ENCODE results near the gene ZDHHC9. TPM values are rescaled to one million over a fixed set of nuclear protein-coding genes. Genes with fewer than 3 reads are reported as not detected.

The ZDHHC9 gene
- total RNA-seq, result 16.6 and 24.9 TPM in 2 replicates

DNA sequence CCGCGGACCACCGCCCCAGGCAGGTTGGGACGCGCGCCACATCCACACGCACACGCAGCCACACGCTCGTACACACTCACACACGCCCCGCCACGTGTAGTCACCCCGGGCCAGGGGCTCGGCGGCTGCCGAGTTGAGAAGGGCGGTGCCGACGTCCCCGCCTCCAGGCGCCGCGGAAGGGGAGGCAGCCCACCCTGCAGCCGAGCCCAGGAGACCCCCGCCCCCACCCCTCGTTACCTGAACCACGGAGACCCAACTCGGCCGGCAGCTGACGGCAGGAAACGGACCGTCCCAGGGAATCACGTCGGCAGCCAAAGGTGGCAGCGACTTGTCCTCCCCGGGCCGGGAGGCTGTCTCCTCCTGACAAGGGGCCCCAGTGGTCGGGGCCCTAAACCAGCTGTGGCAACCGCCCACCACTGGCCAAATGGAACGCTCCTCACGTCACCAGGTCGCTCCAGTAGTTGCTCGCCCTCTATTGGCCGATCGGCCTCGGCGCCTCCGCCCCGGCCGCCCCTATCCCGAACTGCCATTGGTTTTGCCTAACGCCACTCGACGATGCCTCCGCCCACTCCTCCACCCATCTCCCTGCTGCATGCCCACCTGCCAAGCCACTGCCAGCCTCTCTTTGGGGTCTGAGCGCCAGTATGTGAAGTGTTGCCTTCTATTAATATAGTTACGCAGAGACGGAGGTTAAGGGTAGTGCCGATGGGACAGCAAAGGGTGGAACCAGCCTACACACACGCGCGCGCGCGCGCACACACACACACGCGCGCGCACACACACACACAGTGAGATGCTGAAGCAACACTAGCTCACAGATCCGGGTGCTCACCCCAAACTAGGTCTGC, at the start of gene ZDHHC9:
Gene ZDHHC9 (minus strand): TSS at position 428 of the 848 bp plus-strand sequence. CDS start 1,941 bp downstream, outside the sequence.

GRCh38 chrX:129779747-129780146, 63.9 kb downstream of the ZDHHC9 start, which contains the start of gene SASH3:
TSS of gene SASH3 (plus strand) at chrX:129779949. CDS start at chrX:129780098, 149 bp downstream.

Other genes with a start within 250 kb of the ZDHHC9 start
- 0.43 and 4.3 TPM in 2 replicates for gene APLN, start 188.9 kb downstream of the ZDHHC9 start, total RNA-seq
- gene XPNPEP2, start 104.9 kb downstream of the ZDHHC9 start, total RNA-seq, result 0.85 and 1.9 TPM in 2 replicates
- not detected in 2 replicates for gene SASH3, start 63.9 kb downstream of the ZDHHC9 start, total RNA-seq
- 19.5 and 20.7 TPM in 2 replicates for gene UTP14A, start 62.3 kb upstream of the ZDHHC9 start, total RNA-seq
- 1.1 and 1.7 TPM in 2 replicates for gene BCORL1, start 138.7 kb upstream of the ZDHHC9 start, total RNA-seq